GM21381 (cell line): ENCODE results near the gene AFF2.
"Not testable (repeated sequence)": the region's sequence is repeated elsewhere in the genome, so short reads cannot be mapped to it uniquely, and the experiment has no call there.

Experiments
- ATAC-seq: cut with Tn5 transposase; IDR thresholded peaks from one replicate; pipeline ENCODE4 v1.9.1; 2021; ENCODE audit warnings: mild to moderate bottlenecking, moderate library complexity; ENCODE audit not compliant: unreplicated experiment

AFF2 gene

DNA sequence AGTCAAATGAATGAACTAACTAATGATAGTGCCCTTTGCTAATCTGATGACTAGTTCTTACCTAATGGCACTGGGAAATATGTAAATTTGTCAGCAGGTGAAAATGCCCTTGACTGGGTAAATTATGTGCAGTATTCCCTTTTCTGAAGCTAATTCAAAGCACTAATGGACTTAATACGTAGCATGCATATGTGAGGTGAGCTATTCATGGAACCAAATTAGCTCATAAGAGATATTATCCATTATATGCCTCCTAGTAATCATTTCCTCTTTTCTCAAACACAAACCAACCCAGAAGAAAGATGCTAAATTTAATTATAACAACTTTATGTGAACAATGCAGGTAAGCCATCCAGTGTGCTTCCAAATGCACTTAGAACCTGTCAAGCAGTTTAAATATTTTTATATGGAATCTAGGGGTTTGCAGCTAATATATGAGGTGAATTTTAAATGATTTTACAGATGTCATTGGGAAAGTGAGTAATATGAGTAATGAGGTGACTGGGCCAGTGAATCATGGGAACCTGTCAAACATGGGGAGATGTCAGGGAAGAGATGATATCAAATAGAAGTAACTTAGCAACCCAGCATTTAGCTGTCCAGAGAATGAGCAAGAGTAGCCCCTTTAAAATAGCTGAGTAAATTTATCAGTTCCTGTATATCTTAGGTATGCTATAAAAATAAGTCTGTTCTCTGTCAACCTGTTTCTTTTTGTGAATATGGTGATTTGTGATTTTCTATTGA lies 315.0 kb downstream of the AFF2 start:
- ATAC-seq: no peak

DNA sequence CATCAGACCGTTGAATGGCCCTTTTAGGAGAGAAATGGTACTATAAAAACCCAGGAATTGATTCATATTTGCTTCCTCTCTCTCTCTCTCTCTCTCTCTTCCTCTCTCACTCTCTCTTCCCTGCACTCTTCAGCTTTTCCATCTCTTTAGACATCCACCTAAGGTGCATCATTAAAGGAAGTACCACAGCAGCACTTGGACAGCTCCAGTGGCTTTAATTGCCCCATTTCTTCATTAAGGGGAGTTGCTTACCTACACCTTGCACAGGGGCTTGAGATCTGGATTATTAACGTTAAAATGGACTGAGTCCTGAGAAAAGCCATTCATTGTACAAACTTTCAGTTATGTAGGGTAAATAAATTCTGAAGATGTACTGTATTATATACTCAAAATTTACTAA lies 323.6 kb downstream of the AFF2 start:
- ATAC-seq: no peak

- ATAC-seq: no peak
These were observed 325.3 kb downstream of the AFF2 start for GRCh38 chrX:148825696-148826095.

DNA sequence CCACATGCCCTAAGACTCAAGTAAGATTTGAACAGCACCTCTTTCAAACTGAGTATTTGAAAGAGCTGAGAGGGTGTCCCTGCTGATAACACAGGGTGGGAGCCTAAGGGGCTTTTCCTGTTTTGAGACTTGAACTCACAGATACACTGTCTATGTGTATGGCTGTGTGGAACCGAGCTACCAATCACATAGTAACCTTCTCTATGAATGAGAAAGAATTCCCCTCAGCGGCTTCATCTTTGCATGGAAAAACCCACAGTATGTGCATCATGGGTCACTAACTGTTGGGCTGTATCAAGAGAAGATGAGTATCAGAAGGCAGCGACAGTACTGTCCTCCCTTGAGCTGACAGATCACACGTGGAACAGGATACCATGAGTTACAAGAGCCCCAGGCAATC lies 336.3 kb downstream of the AFF2 start:
- ATAC-seq: no peak

- no peak for ATAC-seq
These were observed 350.2 kb downstream of the AFF2 start for GRCh38 chrX:148850631-148851030.

- ATAC-seq: no peak
These were observed 353.9 kb downstream of the AFF2 start for GRCh38 chrX:148854306-148854705.

- no peak for ATAC-seq
These were observed 356.1 kb downstream of the AFF2 start for GRCh38 chrX:148856505-148856904.

DNA sequence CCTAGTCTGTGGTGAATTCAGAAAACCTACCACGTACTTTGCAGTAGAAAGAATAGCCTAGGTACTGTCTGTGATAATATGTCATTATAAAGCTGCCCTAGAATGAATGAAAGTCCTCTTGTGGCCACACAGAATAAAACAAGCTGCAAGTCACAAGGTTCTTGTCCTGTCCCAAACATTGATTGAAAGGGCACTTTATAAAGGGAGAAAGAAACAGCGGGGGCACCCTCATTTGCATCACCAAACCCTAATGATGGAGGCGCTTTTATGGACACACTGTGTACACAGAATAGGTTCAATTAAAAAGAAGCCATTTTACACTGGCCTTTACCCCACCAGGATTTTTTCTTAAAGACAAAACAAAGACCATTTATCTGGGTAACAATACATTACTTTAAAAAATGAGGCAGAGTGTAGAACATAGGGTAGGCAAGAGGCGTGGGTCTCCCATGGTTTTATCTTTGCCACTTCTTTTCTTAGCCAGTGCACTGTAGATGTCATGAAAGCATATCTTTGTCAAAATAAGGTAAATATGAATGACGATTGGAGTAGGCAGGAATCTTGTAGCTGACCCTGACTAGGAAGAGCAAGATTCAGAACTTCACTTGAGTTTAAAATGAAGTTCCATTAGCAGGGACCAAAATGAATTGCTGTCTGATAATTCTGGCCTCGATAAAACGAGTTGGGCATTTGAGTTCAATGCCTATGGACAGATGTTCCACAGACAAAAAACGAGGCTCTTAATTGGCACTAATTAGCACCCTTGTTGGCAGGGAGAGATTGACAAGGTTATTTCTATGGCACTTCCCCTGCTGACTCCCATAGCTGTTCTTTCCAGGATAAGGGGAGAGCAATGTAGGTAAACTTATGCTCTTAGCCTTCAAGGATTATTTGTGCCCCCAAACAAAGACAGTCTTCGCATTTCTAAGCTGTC lies 365.1 kb downstream of the AFF2 start:
- no peak for ATAC-seq

DNA sequence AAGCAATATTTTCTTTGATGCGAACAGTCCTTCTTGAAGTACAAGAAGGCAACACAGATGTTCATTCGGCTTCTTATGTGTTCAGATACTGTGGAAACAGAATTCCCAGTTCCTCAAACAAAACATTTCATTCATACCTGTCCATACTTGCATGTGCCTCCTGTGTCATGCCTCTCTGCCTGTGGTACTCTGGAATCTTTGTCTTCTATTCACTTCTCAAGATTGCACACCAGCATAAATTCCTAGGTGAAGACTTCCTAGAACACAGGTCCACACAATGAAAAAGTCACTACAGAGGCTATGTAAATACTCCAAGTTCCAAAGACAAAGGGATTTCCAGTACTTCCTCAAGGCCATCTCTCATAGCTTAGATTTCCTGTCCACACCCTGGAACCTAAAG lies 367.2 kb downstream of the AFF2 start:
- no peak for ATAC-seq

DNA sequence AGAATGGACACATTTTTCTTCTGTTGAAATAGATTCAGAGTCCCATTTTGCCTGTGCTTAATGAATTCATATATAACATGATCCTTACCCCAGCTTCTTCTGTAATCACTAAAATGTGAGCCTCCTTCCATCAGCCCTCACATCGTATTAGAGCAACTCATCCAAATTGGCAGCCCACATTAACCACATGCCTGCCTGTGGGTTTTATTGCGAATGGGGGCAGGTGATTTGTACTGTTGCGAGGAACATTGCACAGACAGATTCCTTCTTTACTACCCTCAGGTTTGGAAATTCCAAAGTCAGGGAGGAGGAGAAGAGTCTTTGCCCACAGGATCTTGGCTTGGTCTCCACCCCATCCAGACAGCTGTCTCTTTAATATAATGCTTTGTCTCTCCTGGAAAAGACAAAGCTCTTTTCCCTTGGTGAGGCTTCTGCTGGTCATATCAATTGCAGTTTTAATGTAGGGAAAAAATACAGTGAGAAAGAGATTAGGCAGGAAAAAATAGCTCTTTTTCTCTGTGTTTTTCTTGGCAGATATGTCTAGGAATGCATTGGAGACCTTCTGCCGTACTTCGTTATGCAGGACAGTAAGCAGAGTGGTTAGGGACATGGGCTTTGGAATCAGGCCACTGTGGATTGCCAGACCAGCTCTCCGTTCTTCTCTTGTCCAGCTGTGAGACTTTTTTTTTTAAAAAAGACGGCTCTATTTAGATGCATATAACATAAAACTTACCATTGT lies 371.2 kb downstream of the AFF2 start:
- ATAC-seq: no peak

DNA sequence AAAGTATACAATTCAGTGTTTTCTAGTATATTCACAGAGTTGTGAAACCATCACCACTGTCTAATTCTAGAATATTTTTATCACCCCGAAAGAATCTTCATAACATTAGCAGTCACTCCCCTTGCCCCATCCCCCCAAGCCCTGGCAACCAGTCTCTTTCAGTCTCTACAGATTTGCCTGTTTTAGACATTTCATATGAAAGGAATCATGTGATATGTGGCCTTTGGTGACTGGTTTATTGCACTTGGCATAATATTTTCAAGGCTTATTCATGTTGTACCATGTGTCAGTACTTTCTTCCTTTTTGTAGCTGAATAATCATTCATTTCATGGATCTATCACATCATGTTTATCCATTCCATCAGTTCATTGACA lies 371.7 kb downstream of the AFF2 start:
- no peak for ATAC-seq

DNA sequence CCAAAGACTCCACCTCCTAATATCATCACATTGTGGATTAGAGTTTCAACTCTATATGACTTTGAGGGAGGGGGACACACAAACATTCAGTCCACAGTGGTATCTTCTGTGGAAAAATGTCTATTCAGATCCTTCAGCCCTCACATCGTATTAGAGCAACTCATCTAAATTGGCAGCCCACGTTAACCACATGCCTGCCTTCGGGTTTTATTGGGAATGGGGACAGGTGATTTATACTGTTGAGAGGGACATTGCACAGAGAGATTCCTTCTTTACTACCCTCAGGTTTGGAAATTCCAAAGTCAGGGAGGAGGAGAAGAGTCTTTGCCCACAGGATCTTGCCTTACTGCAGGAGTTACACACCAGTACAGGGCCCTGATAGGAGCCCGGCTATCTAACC lies 372.5 kb downstream of the AFF2 start:
- no peak for ATAC-seq

DNA sequence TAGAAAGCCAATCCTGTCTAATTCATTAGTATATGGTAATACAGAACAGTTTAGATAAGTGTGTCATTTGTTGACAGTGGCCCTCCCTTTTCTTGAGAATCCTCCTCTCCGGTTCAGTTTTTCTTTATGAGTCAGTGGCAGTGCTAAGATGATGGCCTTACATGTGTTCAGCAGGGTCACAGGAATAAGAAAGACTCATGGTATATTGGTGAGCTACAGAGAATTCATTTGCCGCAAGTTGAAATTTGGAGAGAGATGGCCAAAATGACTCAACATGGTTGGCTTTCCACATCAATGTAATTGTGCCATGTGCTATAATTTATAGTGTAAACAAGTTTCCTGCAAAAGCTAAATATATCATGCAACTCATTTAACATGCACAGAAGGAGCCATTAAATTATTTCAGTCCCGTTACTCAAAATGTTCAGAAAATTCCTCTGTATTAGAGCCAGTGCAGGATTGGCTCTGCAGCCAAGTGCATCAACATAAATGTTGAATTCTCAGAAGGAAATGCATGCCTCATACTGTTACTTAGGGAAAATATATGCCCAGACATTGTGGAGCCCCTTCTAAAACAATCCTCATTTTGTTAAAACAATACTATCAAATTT lies 374.3 kb downstream of the AFF2 start:
- ATAC-seq: no peak

- ATAC-seq: no peak
These were observed 378.0 kb downstream of the AFF2 start for GRCh38 chrX:148878371-148878770.

DNA sequence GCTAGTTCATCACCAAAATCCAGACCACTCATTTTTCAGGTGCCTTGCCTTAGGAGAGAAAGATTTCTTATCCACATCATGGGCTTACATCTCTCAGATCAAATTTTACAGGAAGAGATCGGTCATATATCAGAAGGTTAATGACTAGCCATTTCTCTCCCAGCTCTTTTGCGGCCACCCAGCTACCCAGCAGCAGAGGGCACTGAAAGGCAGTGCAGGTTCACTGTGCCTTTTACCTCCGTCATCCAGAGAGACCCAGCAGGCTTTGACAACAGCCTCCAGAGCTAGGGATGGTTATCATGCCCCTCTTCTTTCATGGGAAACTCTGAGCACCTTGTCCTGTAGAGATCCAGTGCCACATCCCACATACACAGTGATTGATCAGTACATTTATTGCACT lies 384.8 kb downstream of the AFF2 start:
- no peak for ATAC-seq

DNA sequence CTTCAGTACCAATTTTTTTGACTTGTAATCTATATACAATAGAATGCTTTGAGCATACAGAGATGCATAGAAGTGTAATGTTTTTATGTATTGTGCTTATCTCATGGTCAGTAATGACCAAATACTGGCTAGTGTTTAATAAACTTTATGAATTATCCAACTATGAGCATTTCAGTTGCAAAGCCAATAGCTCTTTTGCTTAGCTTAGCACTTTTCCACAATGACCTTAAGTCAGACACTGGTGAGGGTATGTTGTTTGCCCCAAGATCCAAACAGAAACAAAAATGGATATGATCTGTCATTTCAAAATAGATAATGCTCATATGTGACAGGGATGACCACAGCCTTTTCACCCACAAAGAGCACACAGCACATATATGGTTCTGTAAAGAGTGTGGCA lies 393.0 kb downstream of the AFF2 start:
- ATAC-seq: no peak

DNA sequence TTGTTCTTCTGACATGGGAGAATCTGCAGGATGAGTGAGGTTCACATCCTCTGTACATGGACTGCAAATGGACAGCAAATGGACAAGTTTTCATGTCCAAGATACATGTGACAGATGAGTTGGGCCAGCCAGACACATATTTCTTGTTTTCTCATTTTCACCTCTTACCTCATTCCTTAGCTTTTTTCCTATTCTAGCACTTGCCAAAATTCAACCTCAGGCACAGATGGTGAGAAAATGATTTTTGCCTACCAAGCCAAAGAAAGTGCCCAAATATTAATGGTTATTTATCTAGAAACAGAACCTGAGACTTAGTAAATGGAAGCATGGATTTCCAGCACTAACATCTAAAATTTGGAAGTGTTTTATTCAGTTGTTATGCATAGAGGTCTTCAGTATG lies 402.2 kb downstream of the AFF2 start:
- ATAC-seq: no peak

DNA sequence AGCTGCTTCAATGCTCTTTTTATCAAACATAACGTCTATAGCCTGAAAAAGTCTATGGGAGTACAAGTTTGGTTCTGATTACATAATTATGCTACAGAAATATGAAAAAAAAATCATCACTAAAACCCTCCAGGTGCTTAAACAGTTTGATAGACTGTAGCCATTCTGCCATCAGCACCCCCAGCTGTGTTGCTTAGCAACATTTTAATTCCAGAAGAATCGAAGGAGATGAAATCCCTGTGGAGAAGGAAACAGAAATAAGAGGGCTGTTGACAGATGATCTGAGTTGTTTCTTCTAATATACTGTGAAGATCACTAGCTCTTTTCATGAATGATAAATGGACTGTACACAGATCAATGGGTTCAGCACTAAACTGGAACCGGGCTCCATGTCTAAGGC lies 402.8 kb downstream of the AFF2 start:
- no peak for ATAC-seq

DNA sequence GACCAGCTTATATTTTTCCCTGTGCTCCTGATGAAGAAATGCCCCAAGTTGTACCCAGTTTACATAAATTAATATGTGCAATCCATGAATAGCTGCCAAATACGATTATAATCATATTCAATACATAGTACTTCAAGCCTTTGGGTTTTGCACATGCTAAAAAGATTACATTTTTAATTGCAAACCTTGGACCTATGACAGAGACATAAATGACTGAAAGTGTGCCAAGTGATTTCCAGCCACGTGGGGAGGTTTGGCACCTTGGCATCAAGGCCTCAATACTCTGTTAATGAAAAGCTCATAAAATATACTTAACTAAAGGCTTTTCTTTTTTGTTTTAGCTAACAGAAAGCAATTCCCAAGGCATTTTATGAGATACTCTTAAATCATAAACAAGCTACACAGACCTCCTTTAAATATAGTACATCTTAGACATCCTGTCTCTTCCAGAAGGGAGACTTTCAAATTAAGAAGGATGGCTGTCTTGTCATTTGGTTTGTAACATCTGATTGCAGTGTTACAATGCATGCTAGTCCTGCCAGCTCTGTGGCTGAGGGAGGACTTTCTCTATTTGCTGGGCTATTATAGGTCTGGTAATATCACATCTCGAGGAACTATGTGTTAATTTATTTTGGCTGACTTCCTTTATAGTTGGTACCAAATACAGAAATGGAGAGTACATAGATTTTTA lies 404.1 kb downstream of the AFF2 start:
- ATAC-seq: no peak

DNA sequence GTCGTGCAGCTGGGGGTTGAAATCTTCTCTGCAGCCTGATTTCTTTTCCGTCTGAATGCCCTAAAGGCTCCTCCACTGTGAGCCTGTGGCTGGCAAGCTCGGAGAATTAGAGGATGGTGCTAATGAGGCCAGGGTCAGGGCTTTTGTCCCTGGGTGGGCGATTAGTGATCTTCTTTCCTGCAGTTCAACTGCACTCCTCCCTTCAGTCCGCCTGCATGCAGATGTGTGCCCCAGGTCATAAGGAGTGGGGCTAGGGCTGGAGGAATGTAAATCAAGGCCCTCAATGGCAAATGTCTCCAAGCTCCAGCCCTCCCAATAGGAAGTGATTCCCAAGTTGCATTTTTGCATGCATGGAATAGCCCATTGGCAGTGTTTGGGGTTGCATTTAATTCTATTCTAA lies 405.0 kb downstream of the AFF2 start:
- no peak for ATAC-seq

DNA sequence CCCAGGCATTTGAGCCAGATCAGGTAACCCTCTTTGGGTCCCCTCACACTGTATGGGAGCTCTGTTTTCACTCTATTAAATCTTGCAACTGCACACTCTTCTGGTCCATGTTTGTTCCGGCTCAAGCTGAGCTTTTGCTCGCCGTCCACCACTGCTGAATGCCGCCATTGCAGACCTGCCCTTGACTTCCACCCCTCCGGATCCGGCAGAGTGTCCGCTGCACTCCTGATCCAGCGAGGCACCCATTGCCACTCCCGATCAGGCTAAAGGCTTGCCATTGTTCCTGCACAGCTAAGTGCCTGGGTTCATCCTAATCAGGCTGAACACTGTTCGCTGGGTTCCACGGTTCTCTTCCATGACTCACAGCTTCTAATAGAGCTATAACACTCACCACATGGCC lies 406.2 kb downstream of the AFF2 start:
- ATAC-seq: not testable (repeated sequence)
